IMR-90 (cell line): ENCODE measurements around the gene TBC1D16. TPM values are rescaled to one million over a fixed set of nuclear protein-coding genes. Genes with fewer than 3 reads are reported as not detected.

Source experiments
- ATAC-seq: fragments of 200-7000 bp; cut with Tn5 transposase; 2 replicates; pipeline ENCODE4 v1.9.1; 2020; ENCODE audit warnings: low read depth, mild to moderate bottlenecking, moderate library complexity
- BruUV-seq: library from RNA; stranded (reverse); fragments of 400-500 nt; replicated peaks from 2 replicates; lab custom pipeline; 2021; lab: Mats Ljungman, UMichigan
- CTCF ChIA-PET: fragments of 300-600 bp; formaldehyde crosslinking; extraction: SDS; loops from one replicate; lab custom pipeline; 2021; ENCODE audit warnings: antibody characterized with exemption; lab: Yijun Ruan, JAX
- POLR2A ChIA-PET: fragments of 300-600 bp; sonication (Branson Sonifier 250); formaldehyde crosslinking; loops from one replicate; lab custom pipeline; 2022; ENCODE audit warnings: antibody characterized with exemption; ENCODE audit not compliant: unreplicated experiment; lab: Charles Lee
- DNase-seq: peaks from one replicate; pipeline ENCODE4 v3.0.0; 2013
- H2AFZ ChIP-seq: replicated peaks from 2 replicates; pipeline ENCODE3; 2013; ENCODE audit warnings: low read length, mild to moderate bottlenecking; ENCODE audit not compliant: poor library complexity
- H2AK5ac ChIP-seq: 2 replicates; pipeline ENCODE4 v1.6.1; 2013; ENCODE audit warnings: low read depth, low read length, inconsistent platforms
- H2AK9ac ChIP-seq: replicated peaks from 2 replicates; pipeline ENCODE3; 2013; ENCODE audit warnings: mild to moderate bottlenecking, low read depth, low read length, moderate library complexity; ENCODE audit not compliant: poor library complexity
- H2BK120ac ChIP-seq: 2 replicates; pipeline ENCODE4 v1.6.1; 2013; ENCODE audit warnings: low read depth, low read length, inconsistent platforms
- H2BK15ac ChIP-seq: 3 replicates; pipeline ENCODE4 v1.6.1; 2013; ENCODE audit warnings: low read depth, low read length, inconsistent platforms
- H2BK20ac ChIP-seq: 2 replicates; pipeline ENCODE4 v1.6.1; 2013; ENCODE audit warnings: low read depth, mild to moderate bottlenecking, inconsistent platforms, low read length, moderate library complexity
- H2BK5ac ChIP-seq: 2 replicates; pipeline ENCODE4 v1.6.1; 2013; ENCODE audit warnings: mild to moderate bottlenecking, low read depth, low read length, inconsistent platforms; ENCODE audit not compliant: poor library complexity, severe bottlenecking
- H3K14ac ChIP-seq: replicated peaks from 2 replicates; pipeline ENCODE4 v1.6.1; 2013; ENCODE audit warnings: low read depth, low read length, inconsistent platforms
- H3K18ac ChIP-seq: 2 replicates; pipeline ENCODE4 v1.6.1; 2013; ENCODE audit warnings: low read depth, low read length, control low read depth
- H3K23ac ChIP-seq: 2 replicates; pipeline ENCODE4 v1.6.1; 2013; ENCODE audit warnings: low read depth, low read length, inconsistent platforms
- H3K27ac ChIP-seq: 2 replicates; pipeline ENCODE4 v1.5.1; 2013; ENCODE audit warnings: mild to moderate bottlenecking, control low read depth, low read length; ENCODE audit not compliant: insufficient read depth
- H3K27me3 ChIP-seq: 2 replicates; pipeline ENCODE4 v1.6.1; 2013; ENCODE audit warnings: low read length; ENCODE audit not compliant: control insufficient read depth, insufficient read depth
- H3K36me3 ChIP-seq: 2 replicates; pipeline ENCODE4 v1.6.1; 2013; ENCODE audit warnings: low read length, mixed read lengths; ENCODE audit not compliant: control insufficient read depth, insufficient read depth
- H3K4ac ChIP-seq: 2 replicates; pipeline ENCODE4 v1.6.1; 2013; ENCODE audit warnings: low read depth, low read length, inconsistent platforms
- H3K4me1 ChIP-seq: 2 replicates; pipeline ENCODE4 v1.6.1; 2013; ENCODE audit warnings: low read length, mixed read lengths; ENCODE audit not compliant: control insufficient read depth, insufficient read depth
- H3K4me2 ChIP-seq: 2 replicates; pipeline ENCODE4 v1.6.1; 2013; ENCODE audit warnings: low read depth, mild to moderate bottlenecking, control low read depth, low read length, moderate library complexity
- H3K4me3 ChIP-seq: 2 replicates; pipeline ENCODE4 v1.5.1; 2013; ENCODE audit warnings: low read depth, mild to moderate bottlenecking, control low read depth, low read length, moderate library complexity; ENCODE audit not compliant: insufficient read depth
- H3K56ac ChIP-seq: 2 replicates; pipeline ENCODE4 v1.6.1; 2013; ENCODE audit warnings: low read length, inconsistent platforms; ENCODE audit not compliant: insufficient read depth; ENCODE audit errors: extremely low read depth
- H3K79me1 ChIP-seq, 2 experiments: 2 replicates each; pipeline ENCODE4 v1.6.1; 2013; ENCODE audit warnings: low read length in 2 of 2, inconsistent platforms in 1 of 2, low read depth in 1 of 2
- H3K9ac ChIP-seq: 2 replicates; pipeline ENCODE4 v1.6.1; 2013; ENCODE audit warnings: low read depth, low read length, control low read depth
- H3K9me1 ChIP-seq: 2 replicates; pipeline ENCODE4 v1.6.1; 2013; ENCODE audit warnings: low read length, inconsistent platforms; ENCODE audit not compliant: insufficient read depth
- H3K9me3 ChIP-seq: 2 replicates; pipeline ENCODE4 v1.6.1; 2013; ENCODE audit warnings: low read length; ENCODE audit not compliant: control insufficient read depth, insufficient read depth
- H4K20me1 ChIP-seq: 2 replicates; pipeline ENCODE4 v1.6.1; 2013; ENCODE audit warnings: low read length, inconsistent platforms; ENCODE audit not compliant: insufficient read depth
- H4K5ac ChIP-seq: 2 replicates; pipeline ENCODE4 v1.6.1; 2013; ENCODE audit warnings: mild to moderate bottlenecking, low read depth, low read length, control low read depth
- H4K8ac ChIP-seq, 2 experiments: 2 replicates each; pipeline ENCODE4 v1.6.1; 2013; ENCODE audit warnings: low read depth in 2 of 2, low read length in 2 of 2, control low read depth in 1 of 2, inconsistent platforms in 1 of 2
- H4K91ac ChIP-seq: 2 replicates; pipeline ENCODE4 v1.6.1; 2013; ENCODE audit warnings: low read depth, low read length, inconsistent platforms; ENCODE audit not compliant: insufficient read depth
- CHD1 ChIP-seq: IDR thresholded peaks from 2 replicates; pipeline ENCODE4 v1.6.1; 2012; ENCODE audit warnings: low read depth, low read length, improper control_type of control experiment
- FOS ChIP-seq: fragments of 150-350 bp; IDR thresholded peaks from 2 replicates; pipeline ENCODE4 v1.6.1; 2016; ENCODE audit warnings: low read depth, low read length
- MAZ ChIP-seq: IDR thresholded peaks from 2 replicates; pipeline ENCODE4 v1.6.1; 2012; ENCODE audit warnings: low read depth, mild to moderate bottlenecking, low read length, improper control_type of control experiment, moderate library complexity, borderline replicate concordance
- WGBS, 2 experiments: methylation state at CpG; one replicate each; pipeline versions ENCODE4 v1.1.5 to v1.1.7; 2013; ENCODE audit warnings: missing lambda C conversion rate in 2 of 2; ENCODE audit not compliant: insufficient read length in 1 of 2; ENCODE audit errors: extremely low coverage in 2 of 2; 5-methylcytosine and 5-hydroxymethylcytosine counted together
- dilution Hi-C: fragments of 300-500 bp; cut with HindIII; formaldehyde crosslinking; loops from one replicate; pipeline ENCODE4 v1.14.3; 2018; ENCODE audit warnings: low sequenced_read_pairs; ENCODE audit not compliant: unreplicated experiment
- in situ Hi-C: fragments of 300-500 bp; cut with MboI; formaldehyde crosslinking; loops from 3 replicates; pipeline ENCODE4 v1.14.3; 2019; ENCODE audit warnings: low sequenced_read_pairs, inconsistent platforms, mixed read lengths
- intact Hi-C: fragments of 100-400 bp; cut with micrococcal nuclease; formaldehyde crosslinking; loops from 2 replicates; pipeline ENCODE4 v1.10.0; 2022
- polyA plus RNA-seq, 3 experiments: library from polyadenylated mRNA; depleted of rRNA; stranded (reverse); fragments of >200 nt; gene quantifications; 2 replicates each; pipeline ENCODE4 v1.2.3, GENCODE V29; 2012; ENCODE audit warnings: low replicate concordance in 1 of 3
- total RNA-seq: library from RNA; depleted of rRNA; stranded (reverse); fragments of >200 nt; gene quantifications from 2 replicates; pipeline ENCODE4 v1.2.3, GENCODE V29; 2012

TBC1D16 gene
- total and polyA plus RNA-seq, 2 of the 4 experiments (the other 2 are of a cell fraction) = 10.1 to 16.7 TPM

- H3K14ac ChIP-seq = peak overlapping the region; percentile 50
- ATAC-seq (no peak), DNase-seq (no peak)
- H3K9ac ChIP-seq = 0 out of 2 replicates have a peak overlapping the region, but pooled peaks have one; percentile 16
- no peak overlapping the region; the same call in 1 of the 2 replicates for H2BK20ac ChIP-seq
- H4K20me1 ChIP-seq = peaks cover 6% of the 10 kb centered on the region
- WGBS, 2 experiments = no CpG with 5 or more reads among the region's 7 CpGs
- no peak overlapping the region for H2AK5ac ChIP-seq
- H4K91ac ChIP-seq = peak overlapping the region; percentile 43
- H3K36me3 ChIP-seq = no peaks in the 10 kb centered on the region
- peak overlapping the region; percentile 50 for H2BK120ac ChIP-seq
- ChIA-PET POLR2A (no interaction called here), CTCF (no interaction called here)
- H3K4me1 ChIP-seq = peaks cover 30% of the 10 kb centered on the region
- no peaks in the 10 kb centered on the region for H3K9me3 ChIP-seq
- no peaks in the 10 kb centered on the region for H3K27me3 ChIP-seq
- H3K9me1 ChIP-seq = peaks cover 17% of the 10 kb centered on the region
- in situ Hi-C loops (loop anchor here (5.0 to 10.0 kb wide), 3 partner anchors 143 to 241 kb away; no protein-coding TSS in a partner anchor), intact Hi-C loops (loop anchor here (1.0 kb wide), 1 partner anchor 198 kb away; no protein-coding TSS in a partner anchor), dilution Hi-C loops (no loop called here)
- peak overlapping the region; percentile 36 for H4K5ac ChIP-seq
- H3K4me2 ChIP-seq = peak overlapping the region; percentile 66
- H2AFZ ChIP-seq = peak overlapping the region; percentile 84
- peak overlapping the region; percentile 89 for H2AK9ac ChIP-seq
- TF ChIP-seq CHD1 = no peak
- no peak for TF ChIP-seq MAZ
- no peak for TF ChIP-seq FOS
- 0 out of 3 replicates have a peak overlapping the region, but pooled peaks have one; percentile 29 for H2BK15ac ChIP-seq
- BruUV-seq = no TSS peak
- H3K4me3 ChIP-seq = peak overlapping the region; percentile 17; the same call in 1 of the 2 replicates
- H4K8ac ChIP-seq = peak overlapping the region in 1 of 2 experiments; percentile 70; a peak in 3 of 4 replicates
- H3K23ac ChIP-seq = 0 out of 2 replicates have a peak overlapping the region, but pooled peaks have one; percentile 2
- H3K4ac ChIP-seq = peak overlapping the region; percentile 78
- no peak overlapping the region for H3K56ac ChIP-seq
- H3K18ac ChIP-seq = peak overlapping the region; percentile 34
- H3K27ac ChIP-seq = peak overlapping the region; percentile 61; the same call in 1 of the 2 replicates
- H2BK5ac ChIP-seq = peak overlapping the region; percentile 60
- peaks cover 8 to 43% of the 10 kb centered on the region in 2 experiments; a peak in 3 of 4 replicates for H3K79me1 ChIP-seq
Measured at GRCh38 chr17:79987935-79988184, 47.8 kb downstream of the TBC1D16 start.
